ELR (cell line): ENCODE data around the gene H1-8.

Experiments
- DNase-seq: peaks from one replicate; pipeline ENCODE4 v3.0.0-alpha.2; 2015; ENCODE audit warnings: low read depth

Gene H1-8

GRCh38 chr3:129593595-129594339 lies 50.8 kb downstream of the H1-8 start:
- DNase-seq = no peak

DNA sequence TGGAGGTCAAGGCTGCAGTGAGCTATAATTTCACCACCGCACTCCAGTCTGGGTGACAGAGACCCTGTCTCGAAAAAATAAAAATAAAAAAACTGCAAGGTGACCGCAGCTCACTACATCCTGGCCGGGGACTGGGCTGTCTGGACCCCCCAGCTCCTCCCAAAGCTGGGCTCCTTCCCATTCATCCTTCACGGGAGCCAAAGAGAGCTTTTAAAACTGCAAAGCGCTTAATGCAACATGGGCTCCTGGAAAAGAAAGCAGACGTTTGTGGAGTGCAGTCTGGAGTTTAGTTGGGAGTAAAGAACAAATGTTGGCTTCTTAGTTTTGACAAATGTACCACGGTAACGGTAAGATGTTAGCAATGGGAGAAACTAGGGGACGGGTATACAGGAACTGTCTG lies 51.4 kb downstream of the H1-8 start:
- DNase-seq = no peak

- no peak for DNase-seq
These were observed 52.0 kb downstream of the H1-8 start for GRCh38 chr3:129594907-129595390.

DNA sequence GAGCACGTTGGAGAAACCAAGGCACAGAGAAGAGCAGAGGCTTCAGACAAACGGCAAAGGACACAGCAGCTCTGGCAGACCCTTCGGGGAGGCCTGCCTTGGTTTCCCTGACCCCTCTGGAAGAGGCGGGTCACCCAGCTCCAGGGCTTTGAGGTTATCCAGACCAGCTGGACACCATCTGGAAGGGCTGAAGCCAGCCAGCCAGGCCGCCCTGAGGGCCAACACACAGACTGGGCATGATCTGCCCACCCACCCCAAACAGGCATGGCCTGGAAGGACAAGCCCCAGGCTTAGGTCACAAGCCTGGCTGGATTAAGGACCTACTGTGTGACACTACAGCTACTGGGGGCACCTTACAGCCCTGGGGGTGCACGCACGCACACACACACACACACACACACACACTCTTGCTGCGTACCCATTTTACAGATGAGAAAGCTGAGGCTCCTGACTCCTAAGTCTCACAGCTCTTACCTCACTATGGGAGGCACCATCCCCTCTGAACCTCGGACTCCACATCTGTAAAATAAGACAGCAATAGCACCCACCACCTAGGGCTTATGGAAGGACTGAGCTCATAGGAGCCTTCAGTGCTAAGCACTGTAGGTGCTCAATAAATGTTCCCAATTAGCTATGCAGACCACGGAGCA lies 52.7 kb downstream of the H1-8 start:
- no peak for DNase-seq

GRCh38 chr3:129596194-129597086 lies 53.5 kb downstream of the H1-8 start:
- peak; percentile 80 for DNase-seq

- peak; percentile 46 for DNase-seq
These were observed 54.4 kb downstream of the H1-8 start for GRCh38 chr3:129597087-129597999.

GRCh38 chr3:129598000-129598381 lies 55.0 kb downstream of the H1-8 start:
- DNase-seq = peak; percentile 51

- no peak for DNase-seq
These were observed 55.5 kb downstream of the H1-8 start for GRCh38 chr3:129598484-129598883.

GRCh38 chr3:129599073-129599472 lies 56.1 kb downstream of the H1-8 start:
- no peak for DNase-seq

GRCh38 chr3:129599607-129600006 lies 56.6 kb downstream of the H1-8 start:
- peak; percentile 86 for DNase-seq

DNA sequence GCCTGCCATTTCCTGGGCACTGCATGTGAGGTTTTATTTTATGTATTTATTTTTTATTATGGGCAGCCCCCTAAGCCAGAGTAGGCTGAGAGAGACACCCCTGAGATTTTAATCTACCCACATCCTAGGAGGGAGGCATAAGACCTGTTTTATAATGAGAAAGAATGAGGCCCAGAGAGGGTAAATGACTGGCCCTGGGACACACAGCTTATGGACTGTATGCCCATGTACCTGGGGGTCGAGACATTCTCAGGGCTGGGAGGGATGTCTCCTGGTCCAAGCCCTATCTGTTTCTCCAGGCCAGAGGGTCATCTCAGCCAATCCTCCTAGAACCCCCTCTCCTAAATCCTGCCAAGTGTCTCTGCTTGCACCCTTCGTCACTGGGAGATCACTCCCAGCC lies 57.4 kb downstream of the H1-8 start:
- DNase-seq = no peak
